ENCODE measurements around the gene ZCCHC17.
A peak's percentile ranks its signal among the peaks of the same experiment; 100 is the strongest.

Gene ZCCHC17

DNA sequence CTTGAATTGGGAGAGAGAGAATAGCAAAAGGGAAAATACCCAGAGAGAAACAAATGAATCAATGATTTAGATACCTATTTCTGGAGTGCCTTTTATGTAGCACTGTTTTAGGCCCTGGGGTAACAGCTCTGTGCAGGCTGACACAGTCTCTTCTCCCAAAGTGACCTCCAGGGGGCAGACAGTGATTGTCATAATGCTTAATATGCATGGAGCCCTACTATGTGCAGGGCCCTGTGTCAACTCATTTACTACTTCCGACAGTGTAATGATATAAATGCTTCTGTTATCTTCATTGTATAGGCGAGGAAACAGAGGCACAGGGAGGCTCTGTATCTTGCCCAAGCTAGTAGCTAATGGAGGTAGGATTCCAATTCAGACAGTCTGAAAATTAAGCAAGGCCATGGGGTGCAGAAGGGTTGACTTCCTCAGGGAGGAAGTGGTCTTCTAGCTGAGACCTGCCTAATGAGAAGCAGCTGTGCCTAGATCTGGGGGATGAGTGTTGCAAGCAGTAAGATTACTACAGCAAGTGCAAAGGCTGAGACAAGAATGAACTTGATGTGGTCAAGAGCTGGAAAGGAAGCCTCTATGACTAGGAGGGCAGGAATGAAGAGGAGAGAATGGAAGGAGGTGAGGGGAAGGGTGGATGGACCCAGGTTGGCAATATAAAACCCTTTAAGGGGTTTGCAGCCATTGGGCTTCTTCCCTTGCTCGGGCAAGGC, 100.0 kb downstream of the ZCCHC17 start:
- no peak for DNase-seq (ENCODE audit: low read depth)

DNA sequence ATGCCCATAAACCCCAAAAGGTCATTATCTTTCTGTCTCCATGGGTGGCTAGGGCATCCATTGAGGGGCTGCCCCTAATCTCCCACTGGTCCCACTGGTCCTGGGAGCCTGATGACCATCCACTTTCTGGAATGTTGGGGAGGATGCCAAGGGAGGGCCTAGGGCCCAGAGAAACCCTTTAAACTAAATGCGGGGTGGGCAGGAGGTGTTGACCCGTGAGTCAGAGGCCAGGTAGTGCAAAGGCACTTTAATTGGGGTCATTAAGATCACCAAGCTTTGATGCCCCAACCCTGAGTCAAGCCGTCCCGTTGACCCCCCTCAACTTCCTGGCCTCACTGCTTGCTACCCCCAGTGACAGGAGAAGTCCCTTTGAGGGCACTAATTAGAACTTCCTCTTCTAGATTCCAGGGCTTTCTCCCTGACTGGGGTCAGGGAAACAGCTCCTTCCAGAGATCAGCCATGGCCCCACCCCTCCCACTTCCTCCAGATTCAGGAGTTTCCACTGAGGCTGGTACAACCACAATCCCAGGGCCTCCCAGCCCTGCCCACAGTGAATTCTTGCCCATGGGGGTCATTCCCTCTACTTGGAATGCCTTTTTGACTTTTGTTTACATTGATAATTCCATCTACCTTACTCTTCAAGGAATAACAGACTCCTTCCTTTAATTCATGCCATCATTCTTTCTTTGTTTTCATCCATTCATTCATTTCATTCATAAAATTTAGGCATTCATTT, 100.7 kb downstream of the ZCCHC17 start:
- DNase-seq (ENCODE audit: low read depth), result no peak

DNA sequence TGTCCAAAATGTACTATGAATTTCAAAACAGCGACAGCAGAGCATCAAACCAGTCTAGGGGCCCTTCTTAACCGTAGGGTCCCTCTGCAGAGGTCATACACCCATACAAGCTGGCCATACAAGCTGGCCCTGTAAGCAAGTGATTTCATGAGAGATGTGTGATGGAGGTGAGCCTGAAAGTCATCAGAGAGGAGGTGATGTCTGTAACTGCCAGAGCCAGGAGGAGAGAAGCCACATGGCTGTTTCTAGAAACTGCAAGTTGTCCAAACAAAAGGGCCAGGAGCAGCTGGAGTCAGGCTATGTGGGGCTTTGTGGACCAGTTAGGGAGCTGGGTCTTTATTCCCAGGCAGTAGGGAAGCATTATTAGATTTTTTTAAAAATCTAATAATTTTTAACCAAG, 101.4 kb downstream of the ZCCHC17 start:
- no peak for DNase-seq (ENCODE audit: low read depth)

DNA sequence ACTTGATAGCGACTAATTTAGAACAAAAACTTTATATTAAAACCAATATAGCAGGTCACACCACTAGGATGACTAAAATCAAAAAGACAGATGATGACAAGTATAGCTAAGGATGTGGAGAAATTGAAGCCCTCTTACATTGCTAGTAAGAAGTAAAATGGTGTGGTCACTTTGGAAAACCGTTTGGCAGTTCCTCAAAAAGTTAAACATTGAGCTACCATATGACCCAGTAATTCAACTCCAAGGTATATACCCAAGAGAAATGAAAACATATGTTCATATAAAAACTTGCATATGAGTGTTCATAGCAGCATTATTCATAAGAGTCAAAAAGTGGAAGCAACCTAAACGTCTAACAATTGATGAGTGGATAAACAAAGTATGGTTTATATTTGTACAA, 103.1 kb downstream of the ZCCHC17 start:
- DNase-seq (ENCODE audit: low read depth), result no peak

DNA sequence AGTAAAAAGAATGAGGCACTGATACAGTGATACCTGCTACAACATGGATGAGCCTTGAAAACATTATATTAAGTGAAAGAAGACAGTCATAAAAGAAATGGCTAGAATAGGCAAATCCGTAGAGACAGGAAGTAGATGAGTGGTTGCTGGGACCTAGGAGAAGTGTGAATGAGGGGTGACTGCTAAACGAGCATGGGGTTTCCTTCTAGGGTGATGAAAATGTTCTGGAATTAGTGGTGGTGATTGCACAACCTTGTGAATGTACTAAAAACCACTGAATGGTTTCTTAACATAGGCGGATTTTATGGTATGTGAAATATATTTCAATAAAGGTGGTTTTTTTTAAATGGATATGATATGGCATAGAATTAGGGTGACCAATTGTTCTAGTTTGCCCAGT, 103.6 kb downstream of the ZCCHC17 start:
- no peak for DNase-seq (ENCODE audit: low read depth)

DNA sequence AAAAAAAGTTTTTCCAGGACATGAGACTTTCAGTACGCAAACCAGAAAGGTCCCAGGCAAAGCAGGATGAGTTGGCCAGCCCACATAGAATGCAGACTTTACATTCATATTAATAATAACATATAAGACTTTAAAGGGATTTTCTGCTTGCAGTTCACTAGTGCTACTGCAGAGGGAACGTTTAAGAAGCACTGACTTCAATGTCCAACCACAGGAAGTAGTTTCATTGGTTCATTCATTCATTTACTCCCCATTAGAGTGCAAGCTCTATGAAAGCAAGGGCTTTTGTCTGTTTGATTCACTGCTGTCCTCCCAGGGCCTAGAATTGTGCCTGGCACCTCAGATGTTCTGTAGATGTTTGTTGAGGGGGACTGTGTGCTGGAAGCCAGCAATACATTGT, 104.4 kb downstream of the ZCCHC17 start:
- no peak for DNase-seq (ENCODE audit: low read depth)

DNA sequence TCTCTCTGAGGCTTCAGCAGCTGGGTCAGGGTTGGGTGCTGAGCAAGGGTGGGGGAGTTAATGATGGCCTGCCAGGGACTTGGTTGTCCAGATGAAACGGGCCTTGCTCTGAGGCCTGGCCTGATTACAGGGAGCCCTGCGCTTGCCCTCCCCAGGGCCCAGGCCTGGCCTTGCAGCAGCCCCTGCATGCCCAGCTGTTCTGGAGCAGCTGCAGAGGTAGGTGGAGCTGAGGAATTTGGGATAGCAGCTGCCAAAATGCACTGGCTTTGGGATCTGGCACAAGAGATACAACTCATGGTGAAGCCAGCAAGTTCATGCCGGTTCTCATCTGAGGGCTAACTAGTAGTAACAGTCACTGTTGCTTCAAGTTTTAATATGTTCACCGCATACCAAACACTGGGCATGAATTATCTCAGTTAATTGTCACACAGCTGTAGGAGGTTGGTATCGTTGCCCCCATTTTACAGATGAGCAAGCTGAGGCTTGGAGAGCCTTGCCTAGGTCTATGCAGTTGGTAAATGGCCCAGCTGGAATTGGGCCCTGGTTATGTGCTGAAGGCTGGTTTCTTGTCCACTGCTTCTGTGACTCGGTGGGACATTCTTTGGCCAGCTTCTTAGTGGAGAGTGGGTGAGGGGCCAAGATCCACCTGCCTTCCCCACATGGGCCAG, 108.9 kb downstream of the ZCCHC17 start:
- no peak for DNase-seq (ENCODE audit: low read depth)

DNA sequence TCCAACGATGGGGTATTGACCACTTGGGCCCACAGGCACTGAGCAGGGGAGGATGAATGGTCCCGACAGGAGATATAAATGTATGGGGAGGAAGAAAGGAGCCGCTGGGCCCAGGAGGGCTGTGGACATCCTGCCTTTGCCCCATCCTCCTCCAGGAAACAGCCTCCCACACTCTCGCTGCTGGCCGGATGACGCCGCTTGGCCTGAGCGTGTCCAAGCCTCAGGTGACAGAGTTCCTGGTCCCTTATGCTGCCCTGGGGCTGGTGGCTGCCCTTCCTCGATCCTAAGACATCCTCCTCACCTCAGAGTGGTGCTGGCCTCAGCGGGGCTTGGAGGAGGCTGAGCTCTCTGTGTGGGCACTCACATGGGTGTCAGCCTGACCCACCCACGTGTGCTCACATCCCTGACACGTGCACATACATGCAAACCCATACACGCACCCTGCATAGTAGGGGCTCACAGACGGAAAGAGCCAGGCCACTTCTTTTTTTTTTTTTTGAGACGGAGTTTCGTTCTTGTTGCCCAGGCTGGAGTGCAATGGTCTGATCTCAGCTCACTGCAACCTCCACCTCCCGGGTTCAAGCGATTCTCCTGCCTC, 110.3 kb downstream of the ZCCHC17 start:
- no peak for DNase-seq (ENCODE audit: low read depth)

DNA sequence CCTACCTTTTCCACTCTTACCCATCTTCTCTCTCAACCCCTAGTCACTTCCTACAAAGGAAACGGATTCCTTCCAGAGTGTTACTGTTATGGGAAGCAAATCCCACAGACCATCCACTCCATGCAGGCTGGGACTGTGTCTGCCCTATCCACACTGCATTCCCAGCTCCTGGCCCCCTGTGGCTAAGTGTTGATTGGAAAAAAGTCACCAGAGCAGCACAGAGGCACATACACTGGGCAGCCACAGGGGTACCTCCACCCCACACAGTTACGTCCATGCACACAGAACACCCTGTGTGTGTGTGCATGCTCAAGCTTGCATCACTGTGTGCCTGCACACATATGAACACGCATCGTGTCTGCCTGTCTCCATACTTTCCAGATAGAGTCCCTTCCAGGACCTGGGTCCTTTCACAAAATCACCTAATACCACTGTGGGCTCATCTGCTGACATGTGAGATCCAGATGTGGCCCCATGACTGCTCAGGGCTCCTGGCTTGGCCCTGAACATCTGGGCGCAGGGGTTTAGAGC, 112.0 kb downstream of the ZCCHC17 start:
- no peak for DNase-seq (ENCODE audit: low read depth)

DNA sequence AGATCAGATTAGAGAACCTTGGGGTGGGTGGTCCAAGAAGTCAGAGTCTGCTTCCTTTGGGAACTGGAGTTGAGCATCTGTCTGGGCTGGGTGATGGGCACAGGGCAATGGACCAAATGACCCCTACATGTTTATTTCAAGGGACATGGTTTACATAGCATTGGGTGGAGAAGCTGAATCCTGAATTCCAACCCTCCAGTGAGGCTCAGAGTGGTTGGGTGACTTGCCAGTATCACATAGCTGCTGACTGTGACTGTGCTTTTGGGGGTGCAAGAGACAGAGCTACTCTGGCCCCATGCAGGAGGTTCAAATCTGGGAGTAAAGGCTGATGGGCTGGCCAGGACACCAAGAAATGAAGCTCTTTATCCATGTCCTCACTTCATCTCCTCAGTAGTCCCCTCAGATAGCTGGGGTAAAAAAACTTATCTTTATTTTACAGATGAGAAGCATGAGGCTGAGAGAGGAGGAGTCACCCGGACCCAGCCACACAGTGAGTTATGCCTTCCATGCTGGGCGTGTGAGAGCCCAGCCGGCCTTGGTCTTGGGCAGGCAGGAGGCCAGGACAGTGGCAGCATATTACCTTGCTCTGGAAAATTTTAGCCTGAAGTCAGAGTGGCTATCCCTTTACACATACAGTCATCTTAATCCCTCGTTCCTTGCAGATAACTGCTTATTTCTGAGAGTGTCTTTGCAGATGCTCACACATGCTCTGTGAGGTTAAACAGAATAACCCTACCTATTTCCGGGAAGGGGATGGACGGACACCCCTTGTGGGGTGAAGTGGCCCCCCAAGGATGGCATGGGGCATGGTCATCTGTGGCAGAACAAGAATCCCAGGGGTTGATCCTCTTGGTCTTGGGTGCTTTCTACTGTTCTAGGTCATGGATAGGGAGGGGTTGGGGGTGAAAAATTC, 113.4 kb downstream of the ZCCHC17 start:
- no peak for DNase-seq (ENCODE audit: low read depth)

DNA sequence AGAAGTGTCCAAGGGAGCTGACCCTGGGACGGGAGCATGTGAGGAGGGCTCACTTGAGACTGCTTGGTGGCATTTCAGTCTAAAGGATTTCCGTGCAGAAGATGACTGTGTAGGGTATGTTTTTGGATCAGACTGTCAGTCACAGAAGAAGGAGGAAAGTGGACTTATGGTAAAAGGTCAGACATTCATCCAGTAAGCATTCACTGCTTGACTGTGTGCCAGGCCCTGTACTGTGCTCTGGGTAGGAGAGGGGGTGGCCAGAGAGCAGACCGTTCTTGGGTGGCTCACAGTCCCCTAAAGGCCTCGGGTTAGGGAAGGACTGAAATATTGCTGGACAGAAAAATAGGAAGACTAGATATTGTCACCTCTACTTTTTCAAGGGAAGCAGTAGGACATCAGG, 114.0 kb downstream of the ZCCHC17 start:
- peak; percentile 46 for DNase-seq (ENCODE audit: low read depth)

DNA sequence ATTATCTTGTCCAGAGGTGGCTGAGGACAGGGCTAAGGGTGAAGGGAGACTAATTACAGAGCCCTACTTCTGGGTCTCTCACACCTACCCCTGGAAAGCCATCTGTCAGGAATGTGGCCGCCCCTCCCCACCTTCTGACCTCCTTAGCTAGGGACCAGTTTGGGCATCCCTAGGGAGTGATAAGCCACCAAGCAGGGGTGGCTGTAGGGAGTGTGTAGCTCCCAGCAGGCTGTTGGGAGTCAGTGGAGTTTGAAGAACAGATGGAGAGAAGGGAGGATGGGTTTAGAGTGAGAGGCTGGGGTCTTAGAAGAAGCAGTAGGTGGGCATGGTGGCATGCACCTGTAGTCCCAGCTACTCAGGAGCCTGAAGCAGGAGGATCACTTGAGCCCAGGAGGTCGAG, 115.4 kb downstream of the ZCCHC17 start:
- no peak for DNase-seq (ENCODE audit: low read depth)

DNA sequence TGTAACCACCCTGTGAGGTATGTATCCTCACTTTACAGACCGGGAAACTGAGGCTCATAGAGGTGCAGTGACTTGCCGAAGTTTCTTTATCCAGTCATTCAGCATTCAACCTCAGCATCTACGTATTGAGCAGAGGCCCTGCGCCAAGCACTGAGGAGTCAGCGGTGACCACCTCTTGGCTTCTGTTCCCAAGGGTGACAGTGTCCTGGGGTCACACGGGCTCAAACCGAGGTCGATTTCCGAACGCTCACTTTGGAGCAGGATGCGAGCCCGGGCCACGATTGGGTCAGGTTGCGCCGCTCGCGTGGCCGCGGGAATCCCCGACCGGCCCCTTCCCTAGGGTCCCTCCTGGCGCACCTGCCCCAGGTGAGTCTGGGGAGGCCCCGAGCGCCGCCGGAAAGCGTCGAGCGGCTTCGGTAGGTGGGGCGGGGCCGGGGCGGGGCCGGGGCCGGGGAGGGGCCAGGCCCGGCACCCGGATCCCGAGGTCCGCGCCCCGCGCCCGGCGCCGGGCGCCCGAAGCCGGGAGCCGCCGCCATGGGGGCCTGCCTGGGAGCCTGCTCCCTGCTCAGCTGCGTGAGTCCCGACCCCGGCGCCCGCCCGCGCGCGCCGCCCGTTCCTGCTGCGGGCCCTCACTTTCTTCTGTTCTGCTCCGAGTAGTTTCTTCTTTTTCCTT, 116.0 kb downstream of the ZCCHC17 start, which contains the start of gene SERINC2:
SERINC2 (plus strand) TSS at position 482 of the 673 bp plus-strand sequence; CDS start at position 535, 53 bp downstream.
- DNase-seq (ENCODE audit: low read depth), result no peak

DNA sequence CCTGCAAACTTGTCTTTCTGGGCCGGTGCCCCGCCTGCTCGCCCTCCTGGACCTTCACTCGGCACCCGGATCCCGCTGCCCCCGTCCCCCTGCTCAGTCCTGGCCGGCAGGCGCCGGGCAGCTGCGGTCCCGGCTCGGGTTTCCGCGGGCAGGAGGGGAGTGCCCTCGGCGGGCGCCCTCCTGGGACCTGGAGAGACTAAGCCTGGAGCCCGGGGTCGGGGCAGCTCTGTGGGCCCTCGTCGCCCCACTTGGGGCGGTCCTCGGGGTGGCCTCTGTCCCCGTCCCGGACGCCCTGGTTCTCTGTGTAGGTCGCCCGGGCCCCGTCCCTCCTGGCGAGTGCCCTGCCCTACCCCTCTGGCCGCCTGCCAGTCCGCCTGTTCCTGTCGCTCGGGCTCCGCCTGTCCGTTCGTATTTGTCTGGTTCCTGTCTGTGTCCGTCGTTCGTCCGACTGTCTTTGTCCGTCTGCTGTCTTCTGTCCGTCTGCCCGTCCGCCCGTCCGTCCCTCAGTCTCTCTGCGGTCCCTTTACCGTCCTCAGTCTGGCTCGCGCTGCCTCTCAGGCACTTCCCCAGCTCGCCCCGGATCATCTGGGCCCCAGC, 116.7 kb downstream of the ZCCHC17 start:
- no peak for DNase-seq (ENCODE audit: low read depth)

Data from stromal cell of bone marrow (primary cell).